Left lung (tissue), 10 donors: Measurements from ENCODE around the gene MYOZ1. TPM values are rescaled to one million over a fixed set of nuclear protein-coding genes. Genes with fewer than 3 reads are reported as not detected.

Experiments used
- ATAC-seq: fragments of 200-7000 bp; cut with Tn5 transposase; one replicate; pipeline ENCODE4 v1.9.1; 2020; ENCODE audit warnings: moderate library complexity
- DNase-seq, 4 donors: peaks; one replicate each; pipeline ENCODE4 v3.0.0-alpha.2; 2013 to 2020
- H3K27ac ChIP-seq, 2 donors: fragments of 200-600 bp; sonication (generic) in 1 of 2; one replicate each; pipeline versions ENCODE4 v1.5.0 to v1.8.0; 2020 to 2021
- H3K27me3 ChIP-seq, 2 donors: fragments of 200-600 bp; sonication (generic) in 1 of 2; one replicate each; pipeline versions ENCODE4 v1.5.0 to v1.8.0; 2020 to 2021
- H3K36me3 ChIP-seq, 2 donors: fragments of 200-600 bp; sonication (generic) in 1 of 2; one replicate each; pipeline versions ENCODE4 v1.5.0 to v1.8.0; 2020 to 2021
- H3K4me1 ChIP-seq, 2 donors: fragments of 200-600 bp; one replicate each; pipeline ENCODE4 v1.8.0; 2021
- H3K4me3 ChIP-seq, 2 donors: fragments of 200-600 bp; sonication (generic) in 1 of 2; one replicate each; pipeline versions ENCODE4 v1.5.0 to v1.8.0; 2020 to 2021; ENCODE audit warnings: mild to moderate bottlenecking in 1 of 2
- H3K9me3 ChIP-seq, 2 donors: fragments of 200-600 bp; sonication (generic) in 1 of 2; one replicate each; pipeline versions ENCODE4 v1.5.0 to v1.8.0; 2020 to 2021
- intact Hi-C, 2 donors: fragments of 100-400 bp; cut with DNase I; formaldehyde crosslinking; loops; one replicate each; pipeline versions ENCODE4 v1.11.2 to v1.14.2; 2022
- polyA plus RNA-seq, 6 donors: library from polyadenylated mRNA; unstranded; fragments of 120-200 nt; gene quantifications; one replicate each; pipeline ENCODE4 v1.2.1, GENCODE V29; 2013; ENCODE audit not compliant: insufficient read length in 6 of 6
- total RNA-seq, 2 donors: library from RNA; stranded (reverse); fragmentation: NEBNext Ultra II Directional; extraction: Animal tissue kit (Norgen Biotek cat#: 25700); gene quantifications; one replicate each; pipeline ENCODE4 v1.2.1, GENCODE V29; 2021
- TF ChIP-seq, protein P1 (sequence below), 2 donors: fragments of 200-600 bp; sonication (generic) in 1 of 2; IDR thresholded peaks; one replicate each; pipeline versions ENCODE4 v1.5.0 to v1.8.0; 2021; ENCODE audit warnings: antibody characterized with exemption in 2 of 2
- donor health status: DM: no; HTN: yes; CAD: no.
- donor health status: DM: no; HTN: no; CAD: no.

MYOZ1 gene
- total and polyA plus RNA-seq, 8 donors: 0.99 to 3.1 (median 2.7) TPM

DNA sequence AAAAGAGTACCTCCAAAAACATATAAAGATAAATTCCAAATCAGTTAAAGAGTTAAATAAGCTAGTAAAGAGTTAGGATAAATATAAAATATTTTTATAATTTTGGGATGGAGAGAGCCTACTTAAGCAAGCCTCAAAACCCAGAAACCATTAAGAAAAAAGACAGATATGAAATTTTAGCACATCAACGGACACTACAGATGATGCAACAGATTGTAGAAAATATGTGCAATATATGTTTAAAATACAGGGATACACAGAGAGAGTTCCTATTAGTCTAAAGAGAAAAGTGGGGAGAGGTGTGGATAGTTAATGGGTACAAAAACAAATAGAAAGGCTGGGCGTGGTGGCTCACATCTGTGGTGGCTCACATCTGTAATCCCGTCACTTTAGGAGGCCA, 26.6 kb downstream of the MYOZ1 start:
- TF ChIP-seq, protein P1, sequence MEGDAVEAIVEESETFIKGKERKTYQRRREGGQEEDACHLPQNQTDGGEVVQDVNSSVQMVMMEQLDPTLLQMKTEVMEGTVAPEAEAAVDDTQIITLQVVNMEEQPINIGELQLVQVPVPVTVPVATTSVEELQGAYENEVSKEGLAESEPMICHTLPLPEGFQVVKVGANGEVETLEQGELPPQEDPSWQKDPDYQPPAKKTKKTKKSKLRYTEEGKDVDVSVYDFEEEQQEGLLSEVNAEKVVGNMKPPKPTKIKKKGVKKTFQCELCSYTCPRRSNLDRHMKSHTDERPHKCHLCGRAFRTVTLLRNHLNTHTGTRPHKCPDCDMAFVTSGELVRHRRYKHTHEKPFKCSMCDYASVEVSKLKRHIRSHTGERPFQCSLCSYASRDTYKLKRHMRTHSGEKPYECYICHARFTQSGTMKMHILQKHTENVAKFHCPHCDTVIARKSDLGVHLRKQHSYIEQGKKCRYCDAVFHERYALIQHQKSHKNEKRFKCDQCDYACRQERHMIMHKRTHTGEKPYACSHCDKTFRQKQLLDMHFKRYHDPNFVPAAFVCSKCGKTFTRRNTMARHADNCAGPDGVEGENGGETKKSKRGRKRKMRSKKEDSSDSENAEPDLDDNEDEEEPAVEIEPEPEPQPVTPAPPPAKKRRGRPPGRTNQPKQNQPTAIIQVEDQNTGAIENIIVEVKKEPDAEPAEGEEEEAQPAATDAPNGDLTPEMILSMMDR (IDR thresholded peaks at IDR 0.05): no peak
- Histone ChIP-seq H3K27ac (no peak overlapping the region), H3K9me3 (no peaks in the 10 kb centered on the region), H3K27me3 (no peaks in the 10 kb centered on the region), H3K36me3 (no peaks in the 10 kb centered on the region), H3K4me1 (no peaks in the 10 kb centered on the region), H3K4me3 (no peak overlapping the region)
- intact Hi-C loops: no loop called here
- DNase-seq (no peak), ATAC-seq (no peak)

DNA sequence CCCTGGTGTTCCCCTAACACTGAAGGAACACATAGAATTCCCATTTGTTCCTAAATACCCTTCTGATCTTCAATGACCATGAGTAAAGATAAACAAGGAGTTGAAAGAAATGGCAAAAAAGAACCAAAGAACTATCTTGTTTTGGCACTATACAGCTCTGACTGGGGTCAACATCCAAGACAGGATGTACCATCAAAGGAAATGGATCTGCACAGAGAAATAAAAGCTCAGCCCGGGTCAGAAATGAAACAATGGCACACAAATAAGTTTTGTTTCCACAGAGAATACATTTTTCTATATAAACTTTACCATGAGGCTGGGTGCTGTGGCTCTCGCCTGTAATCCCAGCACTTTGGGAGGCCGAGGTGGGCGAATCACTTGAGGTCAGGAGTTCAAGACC, 32.2 kb downstream of the MYOZ1 start:
- Histone ChIP-seq H3K4me3 (no peak overlapping the region), H3K27ac (no peak overlapping the region), H3K36me3 (no peaks in the 10 kb centered on the region), H3K27me3 (no peaks in the 10 kb centered on the region), H3K4me1 (no peaks in the 10 kb centered on the region), H3K9me3 (no peaks in the 10 kb centered on the region)
- DNase-seq (no peak), ATAC-seq (no peak)
- TF ChIP-seq, protein P1 (IDR thresholded peaks at IDR 0.05): no peak
- intact Hi-C loops: no loop called here

DNA sequence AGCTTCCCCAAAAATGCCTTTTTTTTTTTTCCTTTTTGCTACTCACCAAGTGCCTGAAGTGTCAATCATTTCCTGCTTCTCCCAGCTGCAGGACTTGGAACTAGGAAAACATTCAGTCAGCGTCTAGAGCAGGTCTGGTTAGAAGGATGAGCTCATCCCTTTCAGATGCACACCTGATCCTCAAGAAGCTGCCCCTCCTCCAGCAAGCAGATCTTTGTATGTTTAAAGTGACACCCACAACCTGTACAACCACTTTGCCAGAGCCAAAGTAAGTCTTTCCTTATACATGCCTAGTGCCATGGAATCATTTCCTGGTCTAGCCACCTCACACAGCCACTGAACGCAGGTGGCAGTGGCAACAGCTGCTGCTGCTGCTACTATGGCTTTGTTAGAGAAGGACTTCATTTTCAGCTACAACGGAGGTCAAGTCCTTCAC, 39.8 kb downstream of the MYOZ1 start:
- H3K36me3 ChIP-seq: no peaks in the 10 kb centered on the region
- H3K27ac ChIP-seq: peak overlapping the region; percentile 3 to 15
- intact Hi-C loops: no loop called here
- no peaks in the 10 kb centered on the region for H3K27me3 ChIP-seq
- no peak overlapping the region for H3K4me3 ChIP-seq
- TF ChIP-seq, protein P1 (IDR thresholded peaks at IDR 0.05): no peak
- no peaks in the 10 kb centered on the region for H3K9me3 ChIP-seq
- peak in 2 of 4 donors; percentile 51 to 80 for DNase-seq
- no peaks in the 10 kb centered on the region for H3K4me1 ChIP-seq
- peak; percentile 95 for ATAC-seq

DNA sequence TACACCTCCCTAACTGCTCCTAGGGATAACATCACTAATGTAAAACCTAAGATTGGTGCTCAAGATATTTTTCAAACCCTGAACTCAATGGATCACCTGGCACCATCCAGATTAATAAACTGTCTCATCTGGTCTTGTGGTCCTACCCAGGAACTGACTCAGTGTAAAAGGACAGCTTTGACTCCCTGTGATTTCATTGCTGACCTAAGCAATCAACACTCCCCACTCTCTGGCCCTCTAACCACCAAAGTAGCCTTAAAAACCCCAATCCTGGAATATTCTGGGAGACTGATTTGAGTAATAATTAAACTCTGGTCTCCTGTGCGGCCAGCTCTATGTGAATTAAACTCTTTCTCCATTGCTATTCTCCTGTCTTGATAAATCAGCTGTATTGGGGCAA, 43.9 kb downstream of the MYOZ1 start:
- intact Hi-C loops: no loop called here
- H3K27ac ChIP-seq: no peak overlapping the region
- H3K4me1 ChIP-seq: no peaks in the 10 kb centered on the region
- H3K4me3 ChIP-seq: no peak overlapping the region
- no peaks in the 10 kb centered on the region for H3K36me3 ChIP-seq
- TF ChIP-seq, protein P1 (IDR thresholded peaks at IDR 0.05): no peak
- H3K9me3 ChIP-seq: no peaks in the 10 kb centered on the region
- no peak for ATAC-seq
- H3K27me3 ChIP-seq: no peaks in the 10 kb centered on the region
- no peak for DNase-seq

DNA sequence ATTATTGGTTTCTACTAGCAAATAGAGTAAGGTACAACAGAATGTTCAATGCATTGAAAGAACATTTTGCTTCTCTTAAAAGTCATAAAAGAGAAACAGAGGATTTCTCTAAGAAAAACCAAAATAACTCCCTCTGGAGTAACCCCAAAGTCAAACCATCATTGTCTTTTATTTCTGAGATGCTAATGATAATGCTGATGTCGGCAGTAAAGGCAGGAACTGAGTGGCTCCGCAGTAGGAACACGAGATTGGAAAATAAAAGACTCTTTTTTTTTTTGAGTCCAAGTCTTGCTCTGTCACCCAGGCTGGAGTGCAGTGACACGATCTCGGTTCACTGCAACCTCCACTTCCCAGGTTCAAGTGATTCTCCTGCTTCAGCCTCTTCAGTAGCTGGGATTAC, 47.5 kb downstream of the MYOZ1 start:
- ATAC-seq: no peak
- intact Hi-C loops: no loop called here

More for the DNA sequence above, 47.5 kb downstream of the MYOZ1 start:
- no peaks in the 10 kb centered on the region for H3K9me3 ChIP-seq
- H3K36me3 ChIP-seq: no peaks in the 10 kb centered on the region
- no peak overlapping the region for H3K27ac ChIP-seq
- peaks cover 10 to 26% of the 10 kb centered on the region in 2 donors for H3K4me1 ChIP-seq
- TF ChIP-seq, protein P1 (IDR thresholded peaks at IDR 0.05): no peak
- H3K27me3 ChIP-seq: no peaks in the 10 kb centered on the region
- H3K4me3 ChIP-seq: no peak overlapping the region
- no peak for DNase-seq
